Measurements from ENCODE around the gene FREM3. TPM values are rescaled to one million over a fixed set of nuclear protein-coding genes. Genes with fewer than 3 reads are reported as not detected.

Gene FREM3
- total and polyA plus RNA-seq, 2 of the 8 experiments (the other 6 are each of a cell fraction or from before 2014, with no cell fraction given): 0.03 to 0.11 TPM

DNA sequence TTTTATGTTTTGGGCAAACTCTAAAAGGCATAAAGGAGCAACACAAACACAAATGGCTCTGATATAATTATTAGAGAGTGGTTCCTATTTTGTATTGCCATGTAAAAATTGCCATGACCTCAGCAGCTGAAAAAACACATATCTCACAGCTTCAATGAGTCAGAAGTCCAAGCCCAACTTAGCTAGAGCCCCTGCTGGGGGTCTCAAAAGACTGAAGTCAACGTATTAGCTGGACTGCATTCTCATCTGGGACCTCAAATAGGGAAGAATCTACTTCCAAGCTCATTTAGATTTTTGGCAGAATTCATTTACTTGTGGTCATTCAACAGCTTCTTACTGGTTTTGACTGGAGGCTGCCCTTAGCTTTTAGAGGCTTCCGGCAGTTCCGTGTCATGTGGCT is 47.4 kb downstream of the FREM3 start:
- Histone ChIP-seq H3K9me3 (ENCODE audit: insufficient read depth in 2 of 2, low read depth in 1 of 2, low read length in 1 of 2) (no peaks in the 10 kb centered on the region), H2BK5ac (ENCODE audit: low read depth, low read length) (no peak overlapping the region), H2AFZ (ENCODE audit: low read length) (no peak overlapping the region), H3K4me1 (replicated peaks in 1 of 4; ENCODE audit: control insufficient read depth in 3 of 4, insufficient read depth in 4 of 4, low read length in 3 of 4) (no peaks in the 10 kb centered on the region), H4K91ac (replicated peaks; ENCODE audit: insufficient read length, low read length) (no peak overlapping the region), H3K27ac (ENCODE audit: low read depth, low read length) (no peak overlapping the region), H4K8ac (ENCODE audit: extremely low read depth, insufficient read depth, low read length) (no peak overlapping the region), H3K23me2 (ENCODE audit: low read depth, low read length) (no peaks in the 10 kb centered on the region), H2BK12ac (ENCODE audit: low read depth, low read length) (no peak overlapping the region), H3K4ac (replicated peaks; ENCODE audit: insufficient read length, low read depth, low read length) (no peak overlapping the region), H3K79me1 (ENCODE audit: low read depth, low read length) (no peaks in the 10 kb centered on the region), H3K4me2 (ENCODE audit: insufficient read depth in 1 of 2, low read depth in 2 of 2, low read length in 2 of 2) (no peak overlapping the region), H3K79me2 (ENCODE audit: control insufficient read depth in 1 of 2, insufficient read depth in 2 of 2, low read length in 2 of 2) (no peaks in the 10 kb centered on the region), H3K9ac (replicated peaks in 1 of 4; ENCODE audit: extremely low read depth in 1 of 4, low read depth in 3 of 4, low read length in 3 of 4) (no peak overlapping the region), H3K23ac (ENCODE audit: insufficient read length) (no peak overlapping the region), H4K5ac (ENCODE audit: insufficient read length, low read depth, low read length) (no peak overlapping the region), H3K14ac (ENCODE audit: insufficient read length) (no peak overlapping the region), H2BK15ac (ENCODE audit: low read length) (no peak overlapping the region), H3K4me3 (ENCODE audit: extremely low read depth in 1 of 4, insufficient read depth in 2 of 4, low read depth in 3 of 4, low read length in 4 of 4) (no peak overlapping the region), H2BK20ac (ENCODE audit: low read length) (no peak overlapping the region), H3K56ac (replicated peaks; ENCODE audit: insufficient read length, low read depth, low read length) (no peak overlapping the region), H3K18ac (ENCODE audit: extremely low read depth, low read length) (no peak overlapping the region), H2AK5ac (ENCODE audit: low read depth, low read length) (no peak overlapping the region), H2BK120ac (replicated peaks; ENCODE audit: low read depth, low read length) (no peak overlapping the region), H3K36me3 (ENCODE audit: control insufficient read depth in 2 of 4, insufficient read depth in 4 of 4, low read length in 3 of 4) (no peaks in the 10 kb centered on the region), H4K20me1 (replicated peaks in 1 of 2; ENCODE audit: control insufficient read depth in 1 of 2, insufficient read depth in 2 of 2, low read length in 2 of 2) (no peaks in the 10 kb centered on the region), H3K27me3 (replicated peaks in 1 of 4; ENCODE audit: control insufficient read depth in 3 of 4, extremely low read depth in 1 of 4, insufficient read depth in 3 of 4, low read length in 3 of 4) (no peaks in the 10 kb centered on the region)
- 96% methylated on average over 3 of the region's 3 CpGs; no CpG with 5 or more reads in 1 of the 2 experiments for WGBS, 2 experiments (ENCODE audit: extremely low coverage in 1 of 2, insufficient coverage in 1 of 2, insufficient read length in 1 of 2, insufficient replicate concordance in 2 of 2, low coverage in 1 of 2, low lambda C conversion rate in 2 of 2, missing lambda C conversion rate in 1 of 2)
- CTCF ChIA-PET (ENCODE audit: partially characterized antibody): interaction anchor here (1.2 kb wide), 1 partner anchor 34 kb away, joined by 4 read pairs; no protein-coding TSS in a partner anchor
- POLR2A ChIA-PET (ENCODE audit: partially characterized antibody): no interaction called here
- no peak for DNase-seq (ENCODE audit: low read depth in 1 of 2, low spot score in 2 of 2)
- no peak for FAIRE-seq
- TF ChIP-seq NANOG (IDR thresholded peaks at IDR 0.05; ENCODE audit: insufficient read depth, low read depth, low read length, poor library complexity, severe bottlenecking) (no peak), TAF7 (optimal IDR thresholded peaks at IDR 0.05; ENCODE audit: borderline replicate concordance, low read depth, low read length) (no peak), SUZ12 (IDR thresholded peaks at IDR 0.05; ENCODE audit: low read length) (no peak), BRCA1 (IDR thresholded peaks at IDR 0.05; ENCODE audit: low read depth, low read length) (no peak), TCF12 (IDR thresholded peaks at IDR 0.05; ENCODE audit: low read depth, low read length) (no peak), ASH2L (IDR thresholded peaks at IDR 0.05; ENCODE audit: low read length) (no peak), FOSL1 (IDR thresholded peaks at IDR 0.05; ENCODE audit: insufficient read depth, low read depth, low read length) (no peak), GABPA (IDR thresholded peaks at IDR 0.05; ENCODE audit: borderline replicate concordance, insufficient read depth, low read length) (no peak)
- TF ChIP-seq, protein P1, sequence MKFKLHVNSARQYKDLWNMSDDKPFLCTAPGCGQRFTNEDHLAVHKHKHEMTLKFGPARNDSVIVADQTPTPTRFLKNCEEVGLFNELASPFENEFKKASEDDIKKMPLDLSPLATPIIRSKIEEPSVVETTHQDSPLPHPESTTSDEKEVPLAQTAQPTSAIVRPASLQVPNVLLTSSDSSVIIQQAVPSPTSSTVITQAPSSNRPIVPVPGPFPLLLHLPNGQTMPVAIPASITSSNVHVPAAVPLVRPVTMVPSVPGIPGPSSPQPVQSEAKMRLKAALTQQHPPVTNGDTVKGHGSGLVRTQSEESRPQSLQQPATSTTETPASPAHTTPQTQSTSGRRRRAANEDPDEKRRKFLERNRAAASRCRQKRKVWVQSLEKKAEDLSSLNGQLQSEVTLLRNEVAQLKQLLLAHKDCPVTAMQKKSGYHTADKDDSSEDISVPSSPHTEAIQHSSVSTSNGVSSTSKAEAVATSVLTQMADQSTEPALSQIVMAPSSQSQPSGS (IDR thresholded peaks at IDR 0.05; ENCODE audit: low read length): no peak
